HG02571 (cell line): ENCODE data around the gene GPR37L1.
A peak's percentile ranks its signal among the peaks of the same experiment; 100 is the strongest.
"Not testable (repeated sequence)": the region's sequence is repeated elsewhere in the genome, so short reads cannot be mapped to it uniquely, and the experiment has no call there.

Experiments used
- ATAC-seq: cut with Tn5 transposase; IDR thresholded peaks from one replicate; pipeline ENCODE4 v1.9.1; 2021; ENCODE audit warnings: mild to moderate bottlenecking, moderate library complexity; ENCODE audit not compliant: unreplicated experiment

GPR37L1 gene

DNA sequence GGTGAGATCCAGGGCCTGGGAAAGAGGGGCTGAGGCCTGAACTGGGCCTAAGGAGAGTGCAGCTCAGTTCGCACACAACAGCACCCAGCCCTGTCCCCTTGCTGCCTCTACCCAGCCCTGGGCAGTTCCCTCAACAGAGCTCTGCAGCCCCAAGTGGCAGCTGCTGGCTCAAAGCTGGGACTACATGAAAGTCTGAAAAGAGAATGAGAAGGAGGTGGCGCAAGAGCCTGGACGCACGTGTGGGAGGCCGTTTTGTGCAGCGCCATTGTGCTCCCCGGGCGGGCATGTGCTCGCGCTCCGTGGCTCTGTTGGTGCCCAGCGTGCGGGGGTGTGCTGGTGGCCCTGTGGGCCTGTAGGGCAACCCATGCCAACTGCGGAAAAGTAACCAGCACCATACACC lies 10.3 kb downstream of the GPR37L1 start:
- no peak for ATAC-seq

DNA sequence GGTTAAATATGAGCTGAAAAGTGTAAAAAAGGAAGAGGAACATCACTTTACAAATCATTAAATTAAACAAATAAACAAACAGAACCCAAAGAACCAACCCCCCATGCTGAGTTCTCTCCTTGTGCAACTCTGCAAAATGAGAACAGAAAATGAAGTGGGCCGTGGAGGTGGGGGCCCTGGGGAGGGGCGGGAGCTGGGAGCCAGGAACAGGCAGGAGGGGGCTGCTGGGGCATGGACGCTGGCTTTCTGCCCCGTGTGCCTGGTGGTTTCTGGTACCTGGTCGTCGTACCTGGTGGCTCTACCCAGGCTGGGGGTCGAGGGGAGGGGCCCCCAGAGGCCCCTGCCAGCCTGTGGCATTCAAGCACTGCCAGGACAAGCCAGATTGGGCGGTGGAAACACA lies 10.8 kb downstream of the GPR37L1 start:
- no peak for ATAC-seq

DNA sequence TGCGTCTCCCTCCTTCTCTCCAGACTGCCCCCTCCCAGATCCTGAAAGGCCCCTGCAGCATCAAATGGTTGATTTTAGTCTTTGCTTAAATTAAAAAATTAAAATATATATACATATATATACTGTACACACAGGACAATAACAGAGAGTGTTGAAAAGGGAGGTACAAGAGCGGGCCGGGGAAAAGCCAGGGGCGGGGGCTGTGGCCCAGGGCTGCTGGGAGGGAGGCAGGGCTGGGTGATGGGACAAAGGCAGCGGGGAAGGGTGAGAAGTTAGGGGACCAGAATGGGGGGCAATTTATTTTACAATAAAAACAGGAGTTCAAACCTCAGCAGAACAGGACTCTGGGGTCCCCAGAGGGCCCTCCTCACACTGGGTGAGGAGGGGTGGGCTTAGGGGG lies 11.3 kb downstream of the GPR37L1 start:
- no peak for ATAC-seq

DNA sequence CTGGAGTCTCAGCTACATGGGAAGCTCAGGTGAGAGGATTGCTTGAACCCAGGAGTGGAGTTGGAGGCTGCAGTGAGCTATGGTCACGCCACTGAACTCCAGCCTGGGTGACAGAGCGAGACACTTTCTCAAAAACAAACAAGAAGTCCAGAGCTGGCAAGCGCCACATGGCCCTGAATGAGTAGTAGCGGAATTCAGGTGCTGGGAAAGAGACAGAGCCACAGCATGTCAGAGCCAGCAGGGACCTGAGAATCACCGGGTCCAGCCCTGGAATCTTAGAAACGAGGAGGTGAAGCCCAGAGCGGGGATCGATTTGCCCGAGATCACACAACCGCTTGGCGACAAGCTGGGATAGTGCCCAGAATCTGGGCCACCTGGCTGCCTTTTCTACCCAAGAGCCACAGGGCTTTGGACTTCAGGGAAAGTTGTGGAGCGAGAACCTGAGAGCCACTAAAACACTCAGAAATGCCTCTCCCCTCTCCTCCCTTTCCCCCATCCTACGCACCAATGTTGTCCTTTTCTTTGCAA lies 12.0 kb downstream of the GPR37L1 start:
- ATAC-seq = no peak

DNA sequence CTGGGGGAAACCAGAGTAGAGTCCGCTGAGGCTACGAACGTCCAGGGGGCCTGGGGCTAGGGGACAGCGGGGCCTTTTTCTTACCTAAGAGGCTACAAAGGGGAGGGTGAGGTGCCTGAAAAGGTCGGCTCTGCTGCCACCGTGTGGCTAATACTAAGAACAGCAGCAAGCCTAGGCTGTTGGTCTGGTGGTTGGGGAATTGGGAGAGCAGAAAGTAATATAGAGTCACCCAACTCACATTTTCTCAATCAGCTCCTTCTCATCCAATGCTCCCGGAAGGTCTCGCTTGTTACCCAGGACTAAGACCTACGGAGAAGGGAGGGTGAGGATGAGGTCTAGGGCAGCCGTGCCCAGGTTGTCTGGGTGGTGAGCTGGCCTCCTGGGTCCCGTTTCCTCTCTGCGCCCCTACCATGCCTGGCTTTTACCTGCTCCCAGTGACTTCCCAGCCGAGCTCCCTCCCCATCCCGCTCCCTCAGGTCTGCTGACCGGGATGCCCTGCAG lies 12.6 kb downstream of the GPR37L1 start:
- peak; percentile 70 for ATAC-seq

DNA sequence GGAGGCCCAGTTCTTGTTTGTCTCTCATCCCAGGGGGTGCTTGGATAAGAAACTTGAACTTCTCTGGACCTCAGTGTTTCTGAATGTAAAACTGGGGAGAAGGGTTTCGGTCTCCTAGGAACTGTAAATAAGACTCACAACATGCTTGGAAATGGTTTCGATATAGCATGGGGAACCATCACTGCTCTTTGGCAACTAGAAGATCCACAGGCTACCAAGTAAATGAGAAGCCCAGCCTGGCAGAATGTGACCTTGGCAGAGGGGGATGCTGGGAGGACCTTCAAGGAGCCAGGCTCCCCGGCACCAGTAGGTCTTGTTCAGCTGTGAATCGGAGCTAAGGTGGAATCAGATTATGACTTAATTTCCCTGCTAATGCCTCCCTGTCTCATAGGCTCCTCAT lies 18.1 kb downstream of the GPR37L1 start:
- no peak for ATAC-seq

DNA sequence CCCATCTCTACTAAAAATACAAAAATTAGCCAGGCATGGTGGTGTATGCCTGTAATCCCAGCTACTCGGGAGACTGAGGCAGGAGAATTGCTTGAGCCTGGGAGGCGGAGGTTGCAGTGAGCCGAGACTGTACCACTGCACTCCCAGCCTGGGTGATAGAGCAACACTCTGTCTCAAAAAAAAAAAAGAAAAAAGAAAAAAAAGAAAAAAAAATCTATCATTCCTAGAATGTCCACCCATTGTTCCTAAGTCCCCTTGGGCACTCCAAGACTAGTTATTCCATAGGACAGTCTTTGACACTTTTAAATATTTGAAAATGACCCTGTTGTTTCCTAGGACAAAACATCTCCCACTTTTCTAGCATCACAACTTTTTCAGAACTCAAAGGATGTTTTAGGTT lies 18.8 kb downstream of the GPR37L1 start:
- ATAC-seq = not testable (repeated sequence)

DNA sequence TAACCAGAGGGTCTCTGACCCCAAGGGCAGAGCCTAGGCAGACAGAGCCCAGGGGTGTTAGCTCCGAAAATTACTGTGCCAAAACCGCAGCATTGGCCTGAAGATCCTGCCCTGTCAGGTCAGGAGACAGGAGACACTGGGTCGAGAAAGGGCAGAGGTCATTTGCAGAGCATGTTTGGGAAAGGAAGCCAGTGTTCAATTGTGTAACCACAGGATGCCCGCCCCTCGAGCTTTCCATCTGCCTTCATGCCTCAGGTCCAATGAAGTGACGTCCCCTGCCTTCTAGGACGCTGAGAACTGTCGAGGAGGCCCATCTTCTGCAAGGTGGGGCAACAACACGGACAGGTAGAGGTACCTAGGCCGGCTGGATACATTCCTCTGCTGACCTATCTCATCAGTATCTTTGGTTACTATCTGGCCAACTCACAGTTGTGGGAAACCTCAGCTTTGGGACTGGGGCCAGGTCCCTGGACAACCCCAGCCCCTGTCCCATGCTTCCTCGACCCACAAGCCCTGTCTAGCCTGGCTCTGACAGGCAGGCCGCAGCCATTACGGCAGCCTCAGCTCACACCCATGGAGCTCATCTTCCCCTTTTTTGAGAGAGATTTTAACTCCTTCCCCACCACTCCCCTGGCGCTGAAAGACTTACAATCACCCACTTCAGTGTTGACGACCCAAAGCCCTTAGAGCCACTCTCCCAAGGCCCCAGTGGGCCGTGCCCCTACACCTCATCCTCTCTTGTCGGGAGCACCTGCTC lies 20.5 kb downstream of the GPR37L1 start:
- peak; percentile 14 for ATAC-seq

DNA sequence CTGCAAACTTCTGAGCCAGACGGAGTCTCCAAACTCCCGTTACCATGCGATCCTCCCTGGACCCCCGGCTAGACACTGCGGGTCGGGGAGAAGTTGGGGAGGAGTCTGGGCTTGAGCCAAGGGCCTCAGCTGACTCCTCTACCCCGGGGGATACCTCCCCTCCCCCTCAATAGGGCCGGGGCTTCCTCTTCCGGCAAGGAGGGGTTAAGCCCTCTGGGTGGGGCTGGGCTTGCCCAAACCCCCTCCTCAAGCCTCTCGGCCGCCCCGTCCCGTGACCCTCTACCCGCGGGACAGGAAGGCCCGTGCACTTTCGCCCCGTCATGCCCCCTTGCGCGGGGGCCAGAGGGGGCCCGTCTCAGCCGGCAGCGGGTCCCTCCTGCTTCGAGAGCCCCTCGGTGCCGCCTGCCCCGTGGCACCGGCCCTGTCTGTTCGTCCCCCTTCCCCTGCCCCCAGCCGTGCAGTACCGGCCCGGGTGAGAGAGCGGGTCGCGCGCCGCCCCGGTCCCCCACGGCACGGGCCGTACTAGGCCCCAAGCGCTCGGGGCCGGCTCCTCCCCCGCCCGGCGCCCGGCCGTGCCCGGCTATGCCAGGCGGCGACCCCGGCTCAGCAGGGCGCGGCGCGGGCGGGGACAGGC lies 21.2 kb downstream of the GPR37L1 start:
- peak; percentile 61 for ATAC-seq

DNA sequence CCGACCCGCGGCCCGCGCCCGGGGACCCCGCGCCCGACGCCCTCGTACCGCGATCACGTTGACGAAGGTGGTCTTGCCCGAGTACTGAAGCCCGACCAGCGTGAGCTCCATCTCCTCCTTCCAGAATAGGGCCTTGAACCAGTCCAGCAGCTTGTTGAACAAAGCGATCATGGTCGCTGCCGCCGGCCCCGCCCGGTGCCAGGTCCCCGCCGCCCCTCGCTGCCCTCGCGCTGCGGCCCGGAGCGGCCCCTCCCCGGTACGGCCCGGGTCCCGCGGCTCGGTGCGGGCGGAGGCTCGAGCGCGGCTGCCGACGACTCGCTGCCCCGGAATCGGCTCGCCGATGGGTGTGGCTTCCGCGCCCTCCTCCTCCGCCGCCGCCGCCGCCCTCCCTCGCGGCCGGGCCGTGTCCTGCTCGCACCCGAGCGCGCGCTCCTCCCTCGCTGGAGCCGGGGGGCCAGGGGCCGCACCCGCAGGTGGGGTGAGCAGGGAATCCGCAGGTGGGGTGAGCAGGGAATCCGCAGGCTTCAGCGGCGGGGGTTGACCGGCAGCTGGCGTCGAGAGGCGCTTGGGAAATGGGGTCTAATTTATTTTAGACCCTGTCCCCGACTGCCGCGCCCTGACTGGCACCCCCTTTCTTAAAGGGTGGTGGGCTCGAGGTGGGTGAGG lies 21.8 kb downstream of the GPR37L1 start, which contains the start of gene ARL8A:
Gene ARL8A, minus strand, starts transcription at position 336 of the 666 bp plus-strand sequence. Its CDS starts 165 bp downstream, at position 171.
- peak; percentile 60 for ATAC-seq

DNA sequence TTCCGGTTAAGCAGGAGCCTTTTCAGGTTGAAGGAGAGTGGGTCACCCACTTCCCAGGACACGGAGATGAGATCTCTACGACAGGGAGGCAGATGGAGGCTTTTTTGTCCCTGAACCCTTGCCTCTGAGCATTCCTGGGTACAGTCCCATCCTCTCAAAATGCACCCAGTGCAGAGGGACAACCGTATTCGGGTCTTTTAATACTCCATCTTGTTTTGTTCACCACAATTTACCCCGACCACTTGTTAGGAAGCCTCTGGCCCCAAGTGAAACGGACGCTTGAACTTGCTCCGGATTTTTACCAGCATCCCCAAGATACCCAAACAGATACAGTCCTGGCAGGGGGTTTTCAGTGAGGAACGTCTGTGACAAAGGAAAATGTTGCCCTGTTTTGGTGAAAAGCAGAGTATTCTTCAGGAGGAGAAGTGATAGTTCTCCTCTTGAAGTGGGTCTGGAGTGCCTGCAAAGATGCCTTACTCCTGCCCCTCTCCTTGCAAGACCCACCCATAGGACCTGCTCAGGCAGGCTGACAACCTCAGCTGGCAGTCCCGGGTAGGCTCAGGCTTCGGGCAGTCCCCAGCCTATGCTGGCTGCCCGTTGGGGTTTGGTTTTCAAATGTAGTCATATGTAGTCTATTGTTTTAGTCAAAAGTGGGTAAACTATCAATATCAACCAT lies 22.5 kb downstream of the GPR37L1 start:
- ATAC-seq = no peak

DNA sequence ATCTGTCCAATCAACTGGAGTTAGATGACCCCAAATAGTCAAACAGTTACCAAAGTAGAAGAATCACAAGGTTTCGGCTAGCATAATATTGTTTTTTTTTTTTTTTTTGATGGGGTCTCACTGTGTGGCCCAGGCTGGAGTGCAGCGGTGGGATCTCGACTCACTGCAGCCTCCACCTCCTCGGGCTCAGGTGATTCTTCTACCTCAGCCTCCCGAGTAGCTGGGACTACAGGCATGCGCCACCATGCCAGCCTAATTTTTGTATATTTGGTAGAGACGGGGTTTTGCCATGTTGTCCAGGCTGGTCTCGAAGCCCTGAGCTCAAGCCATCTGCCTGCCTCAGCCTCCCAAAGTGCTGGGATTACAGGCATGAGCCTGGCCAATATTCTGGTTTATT lies 23.0 kb downstream of the GPR37L1 start:
- ATAC-seq = not testable (repeated sequence)

DNA sequence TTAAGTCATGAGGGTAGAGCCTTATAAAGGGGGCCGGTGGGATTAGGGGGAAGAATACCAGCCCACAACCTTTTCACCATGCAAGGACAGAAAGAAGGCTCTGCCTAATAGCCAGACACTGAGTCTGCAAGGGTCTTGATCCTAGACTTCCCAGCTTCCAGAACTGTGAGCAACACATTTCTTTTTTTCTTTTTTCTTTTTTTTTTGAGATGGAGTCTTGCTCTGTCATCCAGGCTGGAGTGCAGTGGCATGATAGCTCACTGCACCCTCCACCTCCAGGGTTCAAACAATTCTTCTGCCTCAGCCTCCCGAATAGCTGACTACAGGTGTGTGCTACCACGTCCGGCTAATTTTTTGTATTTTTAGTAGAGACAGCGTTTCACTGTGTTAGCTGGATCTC lies 23.6 kb downstream of the GPR37L1 start:
- no peak for ATAC-seq

DNA sequence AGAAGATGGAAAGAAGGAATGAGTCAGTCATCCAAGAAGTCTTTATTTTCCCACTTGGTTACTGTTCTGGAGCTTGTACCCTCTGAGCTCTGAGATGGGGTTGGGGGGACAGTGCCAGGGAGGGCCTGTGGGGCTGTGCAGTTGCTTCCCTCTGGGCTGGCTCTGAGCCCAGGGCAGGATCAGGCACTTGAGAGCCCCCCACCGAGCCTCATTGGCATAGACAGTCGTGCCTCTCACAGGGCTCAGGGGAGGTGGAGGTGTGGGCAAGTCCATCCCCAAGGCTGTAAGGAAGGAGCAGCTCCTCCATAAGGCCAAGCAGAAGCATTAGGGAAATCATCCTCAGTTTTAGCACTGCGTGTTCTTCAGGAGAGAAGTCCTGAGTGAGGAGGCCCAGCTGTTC lies 24.3 kb downstream of the GPR37L1 start:
- no peak for ATAC-seq

DNA sequence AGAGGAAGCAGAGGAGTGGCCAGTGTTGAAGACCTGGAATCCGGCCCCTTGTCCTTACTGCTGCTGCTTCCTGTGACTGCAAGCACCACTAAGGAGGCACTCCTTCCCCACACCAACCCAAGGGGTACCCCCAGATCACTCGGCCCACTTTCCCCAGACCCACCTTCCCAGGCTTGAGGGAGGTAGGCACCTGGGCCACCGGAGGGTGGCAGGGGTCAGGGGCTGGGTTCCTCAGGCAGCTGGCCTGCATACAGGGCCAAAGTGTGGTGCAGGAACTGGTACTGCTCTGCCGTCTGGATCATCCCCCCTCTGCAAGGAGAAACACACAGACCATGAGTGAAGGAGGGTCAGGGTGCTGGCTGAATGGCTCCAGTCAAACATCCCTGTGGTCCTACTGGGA lies 25.7 kb downstream of the GPR37L1 start:
- no peak for ATAC-seq

DNA sequence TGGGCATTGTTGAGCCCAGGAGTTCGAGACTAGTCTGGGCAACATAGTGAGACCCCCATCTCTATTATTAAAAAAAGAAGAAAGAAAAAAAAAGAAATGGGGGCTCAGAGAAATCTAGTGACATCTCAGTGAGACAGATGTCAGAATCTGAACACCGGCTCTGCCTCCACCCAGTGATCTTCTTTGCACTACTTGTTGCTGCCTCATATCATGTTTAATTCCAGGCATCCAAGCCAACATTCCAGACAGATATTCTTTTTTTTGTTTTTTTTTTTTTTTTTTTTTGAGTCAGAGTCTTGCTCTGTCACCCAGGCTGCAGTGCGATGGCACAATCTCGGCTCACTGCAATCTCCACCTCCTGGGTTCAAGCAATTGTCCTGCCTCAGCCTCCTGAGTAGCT lies 26.8 kb downstream of the GPR37L1 start:
- ATAC-seq = no peak

DNA sequence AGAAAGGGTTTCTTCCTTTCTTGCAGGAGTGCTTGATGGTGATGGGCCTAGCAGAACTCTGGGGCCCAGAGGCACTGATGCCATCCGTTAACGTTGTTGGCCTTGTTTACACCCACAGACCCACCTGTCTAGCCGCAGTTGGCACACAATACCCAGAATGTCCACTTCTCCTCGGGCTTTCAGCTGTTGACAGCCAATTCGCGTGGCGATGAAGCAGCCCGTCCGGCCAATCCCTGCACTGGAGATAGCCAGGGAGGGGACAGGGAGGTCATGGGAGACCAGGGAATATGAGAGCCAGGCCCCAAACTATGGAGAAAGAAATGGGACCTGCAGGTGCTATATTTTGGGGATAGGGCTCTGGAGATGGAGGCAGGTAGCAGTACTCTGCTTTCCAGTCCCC lies 27.5 kb downstream of the GPR37L1 start:
- ATAC-seq = no peak

DNA sequence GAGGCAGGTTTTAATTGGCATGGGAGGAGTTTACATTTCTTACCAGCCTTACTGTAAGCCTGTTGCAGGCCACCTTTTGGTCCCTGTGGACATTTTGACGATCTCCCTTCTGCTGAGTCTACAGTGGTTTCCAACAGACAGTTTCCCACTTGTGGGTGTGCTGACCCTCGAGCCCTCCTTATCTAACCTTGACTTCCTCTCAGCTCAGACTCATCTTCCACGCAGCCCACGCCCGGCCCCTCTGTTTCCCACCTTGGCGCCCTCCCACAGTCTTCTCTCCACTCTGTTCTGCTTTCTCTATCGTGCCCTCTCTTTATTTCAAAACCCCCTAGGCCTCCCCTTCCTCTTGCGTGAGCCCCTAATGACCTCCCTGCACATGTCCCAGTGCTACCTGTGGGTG lies 27.9 kb downstream of the GPR37L1 start:
- no peak for ATAC-seq

DNA sequence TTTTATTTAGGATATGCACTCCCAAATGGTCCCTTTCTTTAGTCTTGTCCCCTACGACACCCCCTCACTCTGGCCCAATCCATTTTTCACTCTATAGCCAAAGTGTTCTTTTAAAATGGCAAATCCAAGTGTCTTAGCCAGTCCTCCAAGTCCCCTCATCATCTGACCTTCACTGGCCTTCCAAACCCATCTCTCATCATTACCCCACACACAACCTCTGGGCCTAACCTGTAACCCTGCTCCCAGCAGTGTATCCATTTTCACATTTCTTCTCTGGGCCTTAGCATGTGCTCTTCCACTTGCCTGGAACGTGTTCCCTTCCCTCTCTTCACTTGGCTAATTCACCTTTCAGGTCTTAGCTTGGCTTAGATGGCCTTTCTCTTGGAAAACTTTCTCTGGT lies 28.3 kb downstream of the GPR37L1 start:
- ATAC-seq = no peak

DNA sequence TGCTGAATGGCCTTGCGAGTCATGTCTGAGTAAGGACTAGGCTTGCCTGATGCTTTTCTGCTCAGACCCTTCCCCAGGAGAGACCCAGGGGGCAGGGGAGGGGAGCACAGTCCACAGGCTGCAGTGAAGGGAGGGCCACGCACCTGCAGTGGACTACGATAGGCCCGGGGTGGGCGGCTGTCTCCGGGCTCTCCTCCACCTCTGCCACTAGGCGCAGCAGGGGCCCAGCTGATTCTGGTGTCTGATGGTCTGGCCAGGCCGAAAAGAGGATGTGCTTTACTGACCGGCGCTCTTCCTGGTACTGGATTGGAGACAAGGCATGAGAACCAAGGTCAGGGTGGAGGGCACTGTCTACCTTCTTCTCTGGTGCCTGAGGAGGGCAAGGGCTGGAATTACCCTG lies 29.7 kb downstream of the GPR37L1 start:
- ATAC-seq = no peak

DNA sequence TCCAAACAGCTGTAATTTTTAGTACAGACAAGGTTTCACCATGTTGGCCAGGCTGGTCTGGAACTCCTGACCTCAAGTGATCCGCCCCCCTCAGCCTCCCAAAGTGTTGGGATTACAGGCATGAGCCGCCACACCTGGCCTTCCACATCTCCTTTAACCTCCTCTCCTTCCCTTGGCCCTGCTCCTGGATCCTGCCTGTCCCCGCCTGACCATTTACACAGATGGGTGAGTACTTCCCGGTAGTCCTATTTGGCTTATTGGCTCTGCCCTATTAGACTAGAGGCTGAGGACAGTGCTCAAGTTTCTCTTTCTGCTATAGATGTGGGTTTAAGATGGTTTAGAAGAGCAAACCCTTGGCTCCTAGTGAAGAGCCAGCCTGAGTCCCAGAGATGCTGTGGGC lies 30.6 kb downstream of the GPR37L1 start:
- ATAC-seq = no peak
